ENCODE results near the gene MYH10.

The MYH10 gene

DNA sequence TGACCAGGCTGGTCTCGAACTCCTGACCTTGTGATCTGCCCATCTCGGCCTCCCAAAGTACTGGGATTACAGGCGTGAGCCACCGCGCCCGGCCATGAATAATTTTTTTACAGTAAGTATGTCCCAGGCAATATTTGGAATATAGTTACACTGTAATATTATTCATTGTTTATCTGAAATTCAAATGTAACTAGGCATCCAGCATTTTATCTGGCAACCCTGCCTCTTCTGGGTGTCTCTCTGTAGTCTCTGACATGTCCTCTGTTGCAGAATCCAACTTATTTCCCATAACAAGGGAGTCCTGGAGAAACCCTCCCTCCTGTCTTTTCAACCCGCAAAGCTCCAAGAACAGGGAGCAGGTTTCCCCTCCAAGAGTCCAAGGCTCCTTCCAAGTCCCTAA is 36.9 kb upstream of the MYH10 start:
- Histone ChIP-seq H2BK15ac (ENCODE audit: low read depth, poor library complexity, severe bottlenecking) (no peak overlapping the region), H2AFZ (ENCODE audit: low read depth, low read length) (no peak overlapping the region), H3K36me3 (ENCODE audit: control insufficient read depth in 1 of 2, insufficient read depth in 2 of 2, low read depth in 1 of 2, low read length in 2 of 2) (no peaks in the 10 kb centered on the region), H3K9me3 (ENCODE audit: control insufficient read depth, low read length) (no peaks in the 10 kb centered on the region), H4K8ac (ENCODE audit: low read length) (no peak overlapping the region), H3K9ac (ENCODE audit: low read length) (no peak overlapping the region), H3K4me2 (ENCODE audit: low read length, poor library complexity, severe bottlenecking) (no peak overlapping the region), H2BK5ac (ENCODE audit: low read depth, low read length, poor library complexity, severe bottlenecking) (no peak overlapping the region), H3K4ac (ENCODE audit: low read depth in 1 of 2, low read length in 2 of 2) (no peak overlapping the region), H3K4me3 (ENCODE audit: insufficient read depth in 1 of 2, low read depth in 1 of 2, low read length in 2 of 2) (no peak overlapping the region), H3K23ac (ENCODE audit: low read length in 2 of 2) (no peak overlapping the region), H2BK12ac (ENCODE audit: low read length in 2 of 2) (no peak overlapping the region), H3K79me1 (replicated peaks; ENCODE audit: low read length, poor library complexity, severe bottlenecking) (no peaks in the 10 kb centered on the region), H2AK5ac (ENCODE audit: low read length, severe bottlenecking) (no peak overlapping the region), H3K27ac (ENCODE audit: low read length, poor library complexity, severe bottlenecking) (no peak overlapping the region), H2BK120ac (ENCODE audit: low read depth, low read length) (no peak overlapping the region), H3K14ac (ENCODE audit: low read length in 2 of 2) (no peak overlapping the region), H3K27me3 (ENCODE audit: control insufficient read depth in 1 of 2, insufficient read depth in 1 of 2, low read length in 2 of 2) (peaks cover 4 to 17% of the 10 kb centered on the region in 2 experiments), H3K4me1 (ENCODE audit: control insufficient read depth, insufficient read depth, low read depth, low read length) (no peaks in the 10 kb centered on the region), H3K18ac (ENCODE audit: low read depth in 1 of 2, low read length in 2 of 2) (no peak overlapping the region), H4K91ac (ENCODE audit: low read length) (no peak overlapping the region)
- DNase-seq = no peak
- 92% methylated on average over 3 of the region's 7 CpGs for WGBS

DNA sequence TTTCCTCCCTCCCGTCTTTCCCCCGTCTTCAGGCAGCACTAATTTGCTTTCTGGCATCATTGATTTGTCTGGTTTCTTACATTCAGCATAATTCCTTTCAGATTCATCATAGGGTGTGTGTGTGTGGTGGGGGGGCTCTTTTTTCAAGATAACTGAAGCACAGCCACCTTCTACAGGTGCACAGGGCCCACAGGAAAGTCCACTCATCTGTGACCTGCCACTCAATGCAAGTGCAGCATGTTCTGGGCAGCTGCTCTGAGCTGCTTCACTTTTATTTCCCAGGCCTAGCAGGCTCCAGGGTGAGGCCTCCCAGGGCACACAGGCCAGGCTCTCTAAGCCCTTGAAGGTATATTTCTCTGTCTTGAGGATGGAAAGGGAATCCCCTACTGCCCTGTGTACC is 35.2 kb upstream of the MYH10 start:
- no peak overlapping the region for H3K4me2 ChIP-seq (ENCODE audit: low read length, poor library complexity, severe bottlenecking)
- H3K9me3 ChIP-seq (ENCODE audit: control insufficient read depth, low read length) = no peaks in the 10 kb centered on the region
- no peak overlapping the region for H2AFZ ChIP-seq (ENCODE audit: low read depth, low read length)
- no peak overlapping the region for H3K23ac ChIP-seq (ENCODE audit: low read length in 2 of 2)
- H3K27me3 ChIP-seq (ENCODE audit: control insufficient read depth in 1 of 2, insufficient read depth in 1 of 2, low read length in 2 of 2) = peaks cover 15 to 17% of the 10 kb centered on the region in 2 experiments
- no peak overlapping the region for H3K4ac ChIP-seq (ENCODE audit: low read depth in 1 of 2, low read length in 2 of 2)
- no peak overlapping the region for H3K9ac ChIP-seq (ENCODE audit: low read length)
- no peak overlapping the region for H2AK5ac ChIP-seq (ENCODE audit: low read length, severe bottlenecking)
- no peak overlapping the region for H2BK120ac ChIP-seq (ENCODE audit: low read depth, low read length)
- no peak overlapping the region for H4K91ac ChIP-seq (ENCODE audit: low read length)
- H2BK12ac ChIP-seq (ENCODE audit: low read length in 2 of 2) = no peak overlapping the region
- no peaks in the 10 kb centered on the region for H3K4me1 ChIP-seq (ENCODE audit: control insufficient read depth, insufficient read depth, low read depth, low read length)
- no CpG with 5 or more reads among the region's 2 CpGs for WGBS
- H2BK15ac ChIP-seq (ENCODE audit: low read depth, poor library complexity, severe bottlenecking) = no peak overlapping the region
- no peak overlapping the region for H2BK5ac ChIP-seq (ENCODE audit: low read depth, low read length, poor library complexity, severe bottlenecking)
- H3K4me3 ChIP-seq (ENCODE audit: insufficient read depth in 1 of 2, low read depth in 1 of 2, low read length in 2 of 2) = no peak overlapping the region
- no peaks in the 10 kb centered on the region for H3K79me1 ChIP-seq (replicated peaks; ENCODE audit: low read length, poor library complexity, severe bottlenecking)
- no peaks in the 10 kb centered on the region for H3K36me3 ChIP-seq (ENCODE audit: control insufficient read depth in 1 of 2, insufficient read depth in 2 of 2, low read depth in 1 of 2, low read length in 2 of 2)
- no peak overlapping the region for H3K14ac ChIP-seq (ENCODE audit: low read length in 2 of 2)
- no peak overlapping the region for H3K18ac ChIP-seq (ENCODE audit: low read depth in 1 of 2, low read length in 2 of 2)
- no peak overlapping the region for H3K27ac ChIP-seq (ENCODE audit: low read length, poor library complexity, severe bottlenecking)
- H4K8ac ChIP-seq (ENCODE audit: low read length) = no peak overlapping the region
- no peak for DNase-seq

GRCh38 chr17:8664456-8665126 is 34.1 kb upstream of the MYH10 start:
- Histone ChIP-seq H2AK5ac (ENCODE audit: low read length, severe bottlenecking) (no peak overlapping the region), H4K91ac (ENCODE audit: low read length) (no peak overlapping the region), H3K4me1 (ENCODE audit: control insufficient read depth, insufficient read depth, low read depth, low read length) (no peaks in the 10 kb centered on the region), H3K27me3 (ENCODE audit: control insufficient read depth in 1 of 2, insufficient read depth in 1 of 2, low read length in 2 of 2) (peaks cover 17 to 18% of the 10 kb centered on the region in 2 experiments), H3K4me2 (ENCODE audit: low read length, poor library complexity, severe bottlenecking) (no peak overlapping the region), H2AFZ (ENCODE audit: low read depth, low read length) (no peak overlapping the region), H3K27ac (ENCODE audit: low read length, poor library complexity, severe bottlenecking) (no peak overlapping the region), H3K4me3 (ENCODE audit: insufficient read depth in 1 of 2, low read depth in 1 of 2, low read length in 2 of 2) (no peak overlapping the region), H4K8ac (ENCODE audit: low read length) (no peak overlapping the region), H3K79me1 (replicated peaks; ENCODE audit: low read length, poor library complexity, severe bottlenecking) (no peaks in the 10 kb centered on the region), H2BK5ac (ENCODE audit: low read depth, low read length, poor library complexity, severe bottlenecking) (no peak overlapping the region), H3K4ac (ENCODE audit: low read depth in 1 of 2, low read length in 2 of 2) (no peak overlapping the region), H3K14ac (ENCODE audit: low read length in 2 of 2) (no peak overlapping the region), H3K9me3 (ENCODE audit: control insufficient read depth, low read length) (no peaks in the 10 kb centered on the region), H3K36me3 (ENCODE audit: control insufficient read depth in 1 of 2, insufficient read depth in 2 of 2, low read depth in 1 of 2, low read length in 2 of 2) (no peaks in the 10 kb centered on the region), H2BK120ac (ENCODE audit: low read depth, low read length) (no peak overlapping the region), H3K9ac (ENCODE audit: low read length) (no peak overlapping the region), H2BK12ac (ENCODE audit: low read length in 2 of 2) (no peak overlapping the region), H3K18ac (ENCODE audit: low read depth in 1 of 2, low read length in 2 of 2) (no peak overlapping the region), H3K23ac (ENCODE audit: low read length in 2 of 2) (no peak overlapping the region), H2BK15ac (ENCODE audit: low read depth, poor library complexity, severe bottlenecking) (no peak overlapping the region)
- no peak for DNase-seq
- 95% methylated on average over 10 of the region's 12 CpGs for WGBS

DNA sequence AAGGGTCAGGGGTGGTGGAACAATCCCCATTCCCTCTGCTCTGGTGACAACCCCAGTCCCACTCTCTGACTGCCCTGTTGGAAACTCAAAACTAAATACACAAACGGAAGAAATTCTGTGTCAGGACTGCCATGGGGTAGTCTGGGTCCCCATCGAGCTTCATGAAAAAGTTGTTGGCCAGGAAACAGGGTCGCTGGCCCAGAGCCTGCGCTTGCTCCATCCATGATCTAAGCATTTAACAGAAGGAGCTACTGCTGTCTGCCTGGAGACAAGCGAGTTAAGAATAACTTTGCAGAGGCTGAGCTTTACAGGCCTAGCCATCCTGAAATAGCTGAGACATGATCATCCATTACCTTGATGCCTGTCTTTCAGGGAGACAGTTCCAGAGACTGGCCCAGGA is 32.4 kb upstream of the MYH10 start:
- no peak overlapping the region for H3K4me2 ChIP-seq (ENCODE audit: low read length, poor library complexity, severe bottlenecking)
- H2AFZ ChIP-seq (ENCODE audit: low read depth, low read length) = no peak overlapping the region
- H2AK5ac ChIP-seq (ENCODE audit: low read length, severe bottlenecking) = no peak overlapping the region
- H3K9ac ChIP-seq (ENCODE audit: low read length) = no peak overlapping the region
- peaks cover 17 to 18% of the 10 kb centered on the region in 2 experiments for H3K27me3 ChIP-seq (ENCODE audit: control insufficient read depth in 1 of 2, insufficient read depth in 1 of 2, low read length in 2 of 2)
- H3K23ac ChIP-seq (ENCODE audit: low read length in 2 of 2) = no peak overlapping the region
- H2BK120ac ChIP-seq (ENCODE audit: low read depth, low read length) = no peak overlapping the region
- H3K79me1 ChIP-seq (replicated peaks; ENCODE audit: low read length, poor library complexity, severe bottlenecking) = no peaks in the 10 kb centered on the region
- no peaks in the 10 kb centered on the region for H3K4me1 ChIP-seq (ENCODE audit: control insufficient read depth, insufficient read depth, low read depth, low read length)
- H3K18ac ChIP-seq (ENCODE audit: low read depth in 1 of 2, low read length in 2 of 2) = no peak overlapping the region
- no peak overlapping the region for H3K4me3 ChIP-seq (ENCODE audit: insufficient read depth in 1 of 2, low read depth in 1 of 2, low read length in 2 of 2)
- no peak overlapping the region for H3K4ac ChIP-seq (ENCODE audit: low read depth in 1 of 2, low read length in 2 of 2)
- no peak overlapping the region for H4K8ac ChIP-seq (ENCODE audit: low read length)
- WGBS = 82% methylated on average over 5 of the region's 5 CpGs
- no peak overlapping the region for H2BK5ac ChIP-seq (ENCODE audit: low read depth, low read length, poor library complexity, severe bottlenecking)
- no peak overlapping the region for H2BK15ac ChIP-seq (ENCODE audit: low read depth, poor library complexity, severe bottlenecking)
- H2BK12ac ChIP-seq (ENCODE audit: low read length in 2 of 2) = no peak overlapping the region
- no peak overlapping the region for H4K91ac ChIP-seq (ENCODE audit: low read length)
- DNase-seq = no peak
- H3K36me3 ChIP-seq (ENCODE audit: control insufficient read depth in 1 of 2, insufficient read depth in 2 of 2, low read depth in 1 of 2, low read length in 2 of 2) = no peaks in the 10 kb centered on the region
- no peaks in the 10 kb centered on the region for H3K9me3 ChIP-seq (ENCODE audit: control insufficient read depth, low read length)
- H3K27ac ChIP-seq (ENCODE audit: low read length, poor library complexity, severe bottlenecking) = no peak overlapping the region
- no peak overlapping the region for H3K14ac ChIP-seq (ENCODE audit: low read length in 2 of 2)
